Hepatocyte (in vitro differentiated cells): ENCODE measurements around the gene POLR2H.

ENCODE experiments used
- CTCF ChIP-seq: fragments of 200-600 bp; sonication (generic); IDR thresholded peaks from 2 replicates; pipeline ENCODE4 v1.5.1; 2016; ENCODE audit warnings: antibody characterized with exemption, mild to moderate bottlenecking; ENCODE audit not compliant: poor library complexity
- EZH2 ChIP-seq: fragments of 200-600 bp; sonication (generic); IDR thresholded peaks from 2 replicates; pipeline ENCODE4 v1.6.1; 2016; ENCODE audit warnings: antibody characterized with exemption, mild to moderate bottlenecking, borderline replicate concordance
- EZH2phosphoT487 ChIP-seq: fragments of 200-600 bp; sonication (generic); IDR thresholded peaks from one replicate; pipeline ENCODE4 v1.6.1; 2018; ENCODE audit warnings: antibody characterized with exemption, mild to moderate bottlenecking, low read depth, moderate library complexity; ENCODE audit not compliant: unreplicated experiment, severe bottlenecking

- TF ChIP-seq CTCF (no peak), EZH2 (no peak), EZH2phosphoT487 (no peak)
Observed at GRCh38 chr3:184381261-184382224, 20.0 kb downstream of the POLR2H start.
